Endodermal cell (in vitro differentiated cells): ENCODE results near the gene USF2. TPM values are rescaled to one million over a fixed set of nuclear protein-coding genes. Genes with fewer than 3 reads are reported as not detected.
A peak's percentile ranks its signal among the peaks of the same experiment; 100 is the strongest.

ENCODE experiments used
- DNase-seq: peaks from one replicate; pipeline ENCODE4 v3.0.0-alpha.2; 2017
- H3K27ac ChIP-seq: 2 replicates; pipeline ENCODE4 v1.5.1; 2013; ENCODE audit warnings: mild to moderate bottlenecking, low read depth, low read length, moderate library complexity
- H3K27me3 ChIP-seq: 2 replicates; pipeline ENCODE4 v1.6.1; 2013; ENCODE audit warnings: mild to moderate bottlenecking, low read length, moderate library complexity; ENCODE audit not compliant: insufficient read depth, control insufficient read depth, poor library complexity, severe bottlenecking
- H3K36me3 ChIP-seq: 2 replicates; pipeline ENCODE4 v1.7.0; 2013; ENCODE audit warnings: mild to moderate bottlenecking, low read length, moderate library complexity; ENCODE audit not compliant: control insufficient read depth, insufficient read depth
- H3K4me1 ChIP-seq: one replicate; pipeline ENCODE4 v1.7.0; 2013; ENCODE audit warnings: low read length; ENCODE audit not compliant: control insufficient read depth, insufficient read depth
- H3K4me3 ChIP-seq: 2 replicates; pipeline ENCODE4 v1.5.1; 2013; ENCODE audit warnings: mild to moderate bottlenecking, low read length, moderate library complexity
- H3K9ac ChIP-seq: 2 replicates; pipeline ENCODE4 v1.6.1; 2013; ENCODE audit warnings: mild to moderate bottlenecking, low read length, moderate library complexity; ENCODE audit not compliant: poor library complexity, severe bottlenecking; ENCODE audit errors: extremely low read depth
- H3K9me3 ChIP-seq: 2 replicates; pipeline ENCODE4 v1.6.1; 2013; ENCODE audit warnings: mild to moderate bottlenecking, low read length, moderate library complexity; ENCODE audit not compliant: control insufficient read depth
- H3K27ac Mint-ChIP-seq: 2 replicates; pipeline ENCODE4 v1.8.0; 2020; ENCODE audit warnings: mixed read lengths
- H3K27me3 Mint-ChIP-seq: 2 replicates; pipeline ENCODE4 v1.8.0; 2021; ENCODE audit warnings: mild to moderate bottlenecking, mixed read lengths; ENCODE audit not compliant: insufficient read depth
- H3K36me3 Mint-ChIP-seq: 2 replicates; pipeline ENCODE4 v1.8.0; 2020; ENCODE audit warnings: low read depth, mixed read lengths
- H3K4me1 Mint-ChIP-seq: 2 replicates; pipeline ENCODE4 v1.8.0; 2020; ENCODE audit warnings: mixed read lengths
- H3K4me3 Mint-ChIP-seq: 2 replicates; pipeline ENCODE4 v1.8.0; 2020; ENCODE audit warnings: mild to moderate bottlenecking, moderate library complexity, mixed read lengths
- H3K9me3 Mint-ChIP-seq: 2 replicates; pipeline ENCODE4 v1.8.0; 2020; ENCODE audit warnings: mild to moderate bottlenecking, mixed read lengths
- CTCF ChIP-seq: fragments of 200-600 bp; sonication (generic); conservative IDR thresholded peaks from 2 replicates; pipeline ENCODE4 v1.5.0; 2021; ENCODE audit warnings: antibody characterized with exemption, mild to moderate bottlenecking
- WGBS, 2 experiments: methylation state at CpG; one replicate each; pipeline versions ENCODE4 v1.1.5 to v1.1.7; 2013; ENCODE audit warnings: missing lambda C conversion rate in 2 of 2, mixed read lengths in 1 of 2; ENCODE audit not compliant: insufficient coverage in 1 of 2, insufficient read length in 1 of 2; 5-methylcytosine and 5-hydroxymethylcytosine counted together
- total RNA-seq, 2 donors: library from RNA; stranded (reverse); fragmentation: NEBNext Ultra II Directional in 1 of 2; extraction: Animal tissue kit (Norgen Biotek cat#: 25700) in 1 of 2; gene quantifications; 2 replicates in 1 of 2; 3 replicates in 1 of 2; pipeline ENCODE4 v1.2.1, GENCODE V29; 2021

USF2 gene
- total RNA-seq, 2 donors from 2014 or later = 111 to 121 TPM

- peak; percentile 36 for DNase-seq
- no peak for TF ChIP-seq CTCF
- H3K27ac Mint-ChIP-seq = no peak overlapping the region
- Histone ChIP-seq H3K9me3 (no peaks in the 10 kb centered on the region), H3K4me1 (no peaks in the 10 kb centered on the region), H3K9ac (no peak overlapping the region), H3K27me3 (no peaks in the 10 kb centered on the region), H3K27ac (no peak overlapping the region), H3K36me3 (no peaks in the 10 kb centered on the region), H3K4me3 (no peak overlapping the region)
- H3K4me1 Mint-ChIP-seq = no peaks in the 10 kb centered on the region
- no peaks in the 10 kb centered on the region for H3K9me3 Mint-ChIP-seq
- no peaks in the 10 kb centered on the region for H3K36me3 Mint-ChIP-seq
- H3K4me3 Mint-ChIP-seq = no peak overlapping the region
- WGBS, 2 experiments = 84 to 91% methylated on average over 6 to 11 of the region's 11 CpGs
- H3K27me3 Mint-ChIP-seq = peaks cover 1% of the 10 kb centered on the region
These were observed 35.3 kb downstream of the USF2 start for GRCh38 chr19:35304036-35304435.

GRCh38 chr19:35305181-35305580 lies 36.4 kb downstream of the USF2 start:
- Mint-ChIP-seq H3K27me3 (peaks cover 1% of the 10 kb centered on the region), H3K4me1 (no peaks in the 10 kb centered on the region), H3K27ac (no peak overlapping the region), H3K4me3 (no peak overlapping the region), H3K36me3 (no peaks in the 10 kb centered on the region), H3K9me3 (no peaks in the 10 kb centered on the region)
- no peaks in the 10 kb centered on the region for H3K9me3 ChIP-seq
- no peak overlapping the region for H3K27ac ChIP-seq
- no peak for TF ChIP-seq CTCF
- WGBS, 2 experiments = 92 to 96% methylated on average over 6 of the region's 6 CpGs
- peak; percentile 34 for DNase-seq
- H3K4me3 ChIP-seq = no peak overlapping the region
- H3K9ac ChIP-seq = no peak overlapping the region
- no peaks in the 10 kb centered on the region for H3K4me1 ChIP-seq
- H3K27me3 ChIP-seq = no peaks in the 10 kb centered on the region
- H3K36me3 ChIP-seq = no peaks in the 10 kb centered on the region

- H3K27me3 Mint-ChIP-seq = peaks cover 1% of the 10 kb centered on the region
- peak; percentile 81 for TF ChIP-seq CTCF
- H3K9me3 Mint-ChIP-seq = no peaks in the 10 kb centered on the region
- Histone ChIP-seq H3K4me3 (no peak overlapping the region), H3K27me3 (no peaks in the 10 kb centered on the region), H3K9ac (no peak overlapping the region), H3K27ac (no peak overlapping the region), H3K4me1 (no peaks in the 10 kb centered on the region), H3K36me3 (no peaks in the 10 kb centered on the region), H3K9me3 (no peaks in the 10 kb centered on the region)
- peak; percentile 83 for DNase-seq
- no peaks in the 10 kb centered on the region for H3K36me3 Mint-ChIP-seq
- WGBS, 2 experiments = 87 to 89% methylated on average over 15 to 20 of the region's 20 CpGs
- no peak overlapping the region for H3K27ac Mint-ChIP-seq
- no peaks in the 10 kb centered on the region for H3K4me1 Mint-ChIP-seq
- no peak overlapping the region for H3K4me3 Mint-ChIP-seq
These were observed 37.9 kb downstream of the USF2 start for GRCh38 chr19:35306473-35307246.
